HUES6 (cell line): Measurements from ENCODE around the gene NUP210.

Experiments used
- H3K27ac ChIP-seq: 2 replicates; pipeline ENCODE4 v1.7.0; 2013; ENCODE audit warnings: low read depth, mild to moderate bottlenecking, low read length, inconsistent platforms
- H3K27me3 ChIP-seq: 2 replicates; pipeline ENCODE4 v1.6.1; 2013; ENCODE audit warnings: low read length; ENCODE audit not compliant: control insufficient read depth, insufficient read depth
- H3K36me3 ChIP-seq: 2 replicates; pipeline ENCODE4 v1.6.1; 2013; ENCODE audit warnings: low read length; ENCODE audit not compliant: control insufficient read depth, insufficient read depth
- H3K4me1 ChIP-seq: 2 replicates; pipeline ENCODE4 v1.6.1; 2013; ENCODE audit warnings: low read length; ENCODE audit not compliant: control insufficient read depth, insufficient read depth
- H3K4me3 ChIP-seq: 2 replicates; pipeline ENCODE4 v1.5.1; 2013; ENCODE audit warnings: low read depth, low read length
- H3K9ac ChIP-seq: one replicate; pipeline ENCODE4 v1.6.1; 2013; ENCODE audit warnings: mild to moderate bottlenecking, low read length
- H3K9me3 ChIP-seq: 2 replicates; pipeline ENCODE4 v1.6.1; 2013; ENCODE audit warnings: low read depth, low read length; ENCODE audit not compliant: control insufficient read depth, insufficient read depth

Gene NUP210

DNA sequence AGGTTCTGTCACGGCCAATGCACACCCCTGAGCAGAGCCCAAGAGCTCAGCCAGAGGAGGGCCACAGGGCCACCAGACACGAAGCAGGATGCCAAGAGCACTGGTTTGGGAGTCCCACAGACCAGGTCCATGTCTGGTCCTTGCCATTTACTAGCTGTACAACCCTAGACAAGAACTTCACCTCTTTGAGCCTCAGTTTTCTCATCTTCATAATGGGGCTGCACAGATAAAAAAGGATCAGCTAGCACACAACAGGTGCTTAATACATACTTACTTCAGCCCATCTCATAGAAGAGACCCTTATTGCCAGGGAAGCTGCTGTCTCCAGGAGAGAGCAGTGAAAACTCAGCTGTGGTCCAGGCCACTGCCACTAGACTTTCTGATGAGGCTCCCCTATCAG lies 152.0 kb downstream of the NUP210 start:
- H3K36me3 ChIP-seq: no peaks in the 10 kb centered on the region
- H3K9ac ChIP-seq: no peak overlapping the region
- peaks cover 3% of the 10 kb centered on the region; the same call in 1 of the 2 replicates for H3K4me1 ChIP-seq
- H3K27ac ChIP-seq: no peak overlapping the region
- H3K27me3 ChIP-seq: no peaks in the 10 kb centered on the region
- H3K4me3 ChIP-seq: no peak overlapping the region
- peaks cover 8% of the 10 kb centered on the region for H3K9me3 ChIP-seq

DNA sequence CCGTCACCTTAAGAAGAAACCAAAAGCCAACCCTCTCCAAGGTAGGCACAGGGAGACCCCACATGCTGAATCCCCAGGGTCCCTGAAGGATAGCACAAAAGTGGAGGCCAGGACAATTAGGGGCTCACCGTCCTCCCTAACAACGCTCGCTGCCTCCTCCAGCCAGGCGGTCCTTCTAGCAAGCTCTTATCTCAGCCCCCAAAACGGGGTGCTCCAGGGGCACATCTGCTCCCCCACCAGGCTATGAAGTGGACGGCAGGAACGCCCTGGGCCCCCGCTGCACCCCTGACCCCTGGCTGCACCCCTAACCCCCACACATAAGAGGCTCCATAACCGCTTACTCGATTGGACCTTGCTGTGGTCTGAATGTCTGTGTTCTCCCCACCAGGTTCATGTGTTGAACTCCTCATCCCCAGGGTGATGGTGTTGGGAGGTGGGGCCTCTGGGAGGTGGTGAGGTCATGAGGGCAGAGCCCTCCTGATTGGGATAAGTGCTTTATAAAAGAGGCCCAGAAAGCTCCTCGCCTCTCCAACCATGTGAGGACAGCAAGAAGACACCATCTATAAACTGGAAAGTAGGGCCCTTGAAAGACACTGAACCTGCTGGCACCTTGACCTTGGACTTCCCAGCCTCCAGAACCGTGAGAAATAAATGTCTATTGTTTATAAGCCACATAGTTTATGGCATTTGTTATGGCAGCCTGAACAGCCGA lies 153.3 kb downstream of the NUP210 start:
- Histone ChIP-seq H3K9ac (no peak overlapping the region), H3K36me3 (no peaks in the 10 kb centered on the region), H3K27me3 (no peaks in the 10 kb centered on the region), H3K27ac (no peak overlapping the region), H3K9me3 (peaks cover 8% of the 10 kb centered on the region), H3K4me3 (no peak overlapping the region), H3K4me1 (peaks cover 6% of the 10 kb centered on the region; the same call in 1 of the 2 replicates)
